HG02623 (cell line): ENCODE results near the gene MAN1B1.

Experiments
- ATAC-seq: cut with Tn5 transposase; IDR thresholded peaks from one replicate; pipeline ENCODE4 v1.9.1; 2021; ENCODE audit warnings: moderate library complexity; ENCODE audit not compliant: unreplicated experiment

MAN1B1 gene

GRCh38 chr9:137068539-137069507, 18.0 kb upstream of the MAN1B1 start:
- no peak for ATAC-seq

- ATAC-seq: no peak
These were observed 17.2 kb upstream of the MAN1B1 start for GRCh38 chr9:137069508-137070091.

GRCh38 chr9:137070201-137070905, 16.4 kb upstream of the MAN1B1 start, which contains the start of gene SAPCD2:
TSS of gene SAPCD2 (minus strand) at chr9:137070557. CDS start at chr9:137070460, 97 bp downstream.
- ATAC-seq: peak; percentile 72

DNA sequence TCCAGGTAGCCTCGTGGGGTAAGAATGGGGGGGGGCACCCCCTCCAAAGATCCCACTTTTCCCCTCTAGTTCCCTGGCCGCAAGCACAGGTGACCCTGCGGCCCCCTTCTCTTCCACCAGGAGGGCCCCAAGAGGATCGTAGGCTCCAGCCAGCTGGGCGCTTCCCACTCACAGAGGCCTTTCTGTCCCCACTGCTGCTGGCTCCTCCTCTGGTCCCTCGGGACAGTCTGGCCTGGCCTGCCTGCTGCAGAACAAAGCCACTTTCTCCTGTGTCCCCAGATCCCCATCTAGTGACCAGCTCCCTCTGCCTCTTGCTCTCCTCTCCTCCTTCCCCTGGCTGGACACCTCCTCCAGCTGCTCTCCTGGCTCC, 15.9 kb upstream of the MAN1B1 start:
- no peak for ATAC-seq

- ATAC-seq: no peak
These were observed 15.5 kb upstream of the MAN1B1 start for GRCh38 chr9:137071282-137071681.

DNA sequence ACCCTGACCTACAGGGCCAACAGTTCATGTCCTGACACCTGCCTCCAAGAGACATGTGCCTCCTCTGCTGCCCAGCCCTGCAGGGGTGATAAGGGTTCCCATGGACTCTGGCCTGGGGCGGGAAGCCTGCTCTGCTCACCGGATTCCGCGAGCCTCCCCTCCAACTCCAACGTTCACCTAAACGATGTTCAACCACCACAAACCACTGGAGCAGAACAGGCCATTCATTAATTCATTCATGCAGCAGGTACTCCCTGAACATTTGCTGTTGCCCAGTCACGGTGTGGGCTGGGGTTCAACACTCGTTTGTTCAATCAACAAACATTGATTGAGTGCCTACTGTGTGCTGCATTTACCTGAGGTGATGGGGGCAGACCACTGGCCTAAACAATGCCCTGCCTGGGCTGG, 12.8 kb upstream of the MAN1B1 start:
- ATAC-seq: no peak

DNA sequence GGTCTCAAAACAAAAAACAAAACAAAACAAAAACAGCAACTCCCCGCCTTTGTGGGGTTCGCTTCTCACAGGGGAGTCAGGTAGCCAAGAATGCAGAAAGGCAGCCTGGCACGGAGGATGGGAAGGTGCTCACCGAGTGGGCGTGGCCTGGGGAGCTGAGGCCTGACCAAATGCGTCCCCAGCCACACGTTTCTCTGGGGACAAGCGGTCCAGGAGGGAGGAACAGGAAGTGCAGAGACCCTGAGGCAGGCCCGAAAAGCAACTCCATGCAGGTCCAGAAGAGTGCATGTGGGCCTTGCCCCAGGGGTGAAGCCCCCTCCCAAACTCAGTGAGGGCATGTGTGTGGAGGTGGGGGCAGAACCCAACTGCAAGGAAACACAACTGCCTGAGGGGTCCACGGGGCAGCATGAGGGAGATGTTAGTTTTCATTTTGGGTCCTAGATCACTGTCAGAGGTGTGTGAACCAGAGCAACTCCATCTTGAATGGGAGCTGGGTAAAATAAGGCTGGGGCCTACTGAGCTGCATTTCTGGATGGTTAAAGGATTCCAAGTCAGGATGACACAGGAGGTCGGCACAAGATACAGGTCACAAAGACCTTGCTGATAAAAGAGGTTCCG, 12.0 kb upstream of the MAN1B1 start:
- ATAC-seq: no peak

DNA sequence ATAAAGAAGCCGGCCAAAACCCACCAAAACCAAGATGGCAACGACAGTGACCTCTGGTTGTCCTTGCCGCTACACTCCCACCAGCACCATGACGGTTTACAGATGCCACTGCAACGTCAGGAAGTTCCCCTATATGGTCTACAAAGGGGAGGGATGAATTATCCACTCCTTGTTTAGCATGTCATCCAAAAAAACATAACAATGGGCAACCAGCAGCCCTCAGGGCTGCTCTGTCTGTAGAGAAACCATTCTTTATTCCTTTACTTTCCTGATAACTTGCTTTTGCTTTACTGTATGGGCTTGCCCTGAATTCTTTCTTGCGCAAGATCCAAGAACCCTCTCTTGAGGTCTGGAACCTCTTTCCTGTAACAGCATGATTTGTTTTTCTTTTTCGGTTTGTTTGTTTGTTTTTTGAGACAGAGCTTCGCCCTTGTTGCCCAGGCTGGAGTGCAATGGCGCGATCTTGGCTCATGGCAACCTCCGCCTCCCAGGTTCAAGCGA, 11.5 kb upstream of the MAN1B1 start:
- no peak for ATAC-seq

DNA sequence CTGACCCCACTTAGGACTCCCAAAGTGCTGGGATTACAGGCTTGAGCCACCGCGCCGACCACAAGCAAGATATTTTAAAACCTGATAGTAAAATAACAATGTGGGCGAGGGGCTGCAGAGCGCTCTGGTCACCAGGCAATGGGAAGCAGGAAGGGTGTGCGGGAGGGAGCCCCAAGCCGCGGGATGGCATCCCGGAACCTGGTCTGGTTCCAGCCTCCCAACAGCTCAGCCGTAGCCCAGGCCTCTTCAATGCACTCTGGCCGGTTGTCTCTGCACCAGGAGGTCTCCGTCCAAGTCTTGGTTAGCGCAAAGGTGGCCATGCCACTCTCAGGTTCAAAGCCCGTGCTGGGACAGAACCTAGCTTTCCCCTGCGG, 10.2 kb upstream of the MAN1B1 start:
- no peak for ATAC-seq

DNA sequence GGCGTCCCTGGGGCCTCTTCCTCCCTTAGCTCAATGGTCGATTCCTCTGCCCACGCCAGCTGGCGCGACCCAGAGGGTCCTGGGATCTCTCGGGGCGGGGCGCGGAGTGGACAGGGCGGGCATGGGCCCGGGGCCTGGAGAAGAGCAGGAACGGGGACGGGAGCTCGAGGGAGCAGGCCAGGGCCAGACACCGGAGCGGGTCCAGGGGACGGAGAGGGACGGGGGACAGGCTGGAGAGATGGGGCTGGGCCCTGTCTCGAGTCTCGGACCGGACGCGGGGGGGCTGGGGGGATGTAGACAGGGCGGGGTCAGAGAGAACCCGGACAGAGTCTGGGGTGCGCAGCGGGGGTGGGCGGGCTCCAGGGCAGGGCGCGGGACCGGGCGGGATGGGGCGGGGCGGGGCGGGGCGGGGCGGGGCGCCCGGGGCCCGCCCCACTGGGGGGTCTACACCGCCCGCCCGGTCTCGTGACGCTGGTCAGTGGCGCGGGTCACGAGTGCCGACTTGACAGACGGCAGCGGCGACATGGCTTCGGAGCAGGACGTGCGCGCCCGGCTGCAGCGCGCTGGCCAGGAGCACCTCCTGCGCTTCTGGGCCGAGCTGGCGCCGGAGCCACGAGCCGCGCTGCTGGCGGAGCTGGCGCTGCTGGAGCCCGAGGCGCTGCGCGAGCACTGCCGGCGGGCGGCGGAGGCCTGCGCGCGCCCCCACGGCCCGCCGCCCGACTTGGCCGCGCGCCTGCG, 9.6 kb upstream of the MAN1B1 start, which contains the start of gene UAP1L1:
Gene UAP1L1, plus strand, starts transcription at position 508 of the 738 bp plus-strand sequence. Its CDS starts 16 bp downstream, at position 524.
- ATAC-seq: peak; percentile 50

GRCh38 chr9:137077758-137078693, 8.8 kb upstream of the MAN1B1 start:
- peak; percentile 17 for ATAC-seq

- no peak for ATAC-seq
These were observed 7.9 kb upstream of the MAN1B1 start for GRCh38 chr9:137078701-137079400.

DNA sequence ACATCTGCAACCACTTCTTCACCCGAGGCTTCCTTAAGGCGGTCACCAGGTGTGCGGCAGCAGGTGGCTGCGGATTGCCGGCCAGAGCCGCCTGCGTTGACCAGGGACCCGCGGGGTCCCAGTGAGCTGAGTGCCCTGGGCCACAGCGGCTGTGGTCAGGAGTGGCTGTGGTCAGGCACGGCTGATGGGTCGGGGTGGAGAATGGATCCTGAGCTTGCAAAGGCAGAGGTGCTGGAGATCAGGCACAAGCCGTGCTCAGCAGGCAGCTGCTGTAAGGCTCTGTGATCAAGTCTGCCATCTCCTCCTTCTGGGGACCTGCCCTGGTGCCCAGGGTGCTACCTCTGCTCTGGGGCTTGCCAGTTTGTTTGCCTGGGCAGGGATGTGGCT, 7.4 kb upstream of the MAN1B1 start:
- ATAC-seq: no peak

- no peak for ATAC-seq
These were observed 6.3 kb upstream of the MAN1B1 start for GRCh38 chr9:137080260-137081122.

- no peak for ATAC-seq
These were observed 4.4 kb upstream of the MAN1B1 start for GRCh38 chr9:137082222-137082924.

DNA sequence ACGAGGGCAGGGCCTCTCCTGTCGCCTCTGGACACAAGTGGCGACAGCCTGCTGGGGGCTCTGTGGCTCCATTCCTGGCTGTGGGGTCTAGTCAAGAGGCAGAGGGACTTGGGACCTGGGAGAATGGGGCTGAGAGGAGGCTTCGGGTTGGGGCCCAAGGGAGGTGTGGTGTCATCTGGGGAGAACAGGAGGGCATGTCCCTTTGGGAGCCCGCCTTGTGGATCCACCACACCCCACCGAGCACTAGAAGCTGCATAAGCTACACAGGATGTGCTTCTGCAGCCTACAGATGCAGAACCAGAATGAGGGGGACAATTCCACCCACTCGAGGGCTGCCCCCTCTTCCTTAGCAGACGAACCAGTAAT, 3.9 kb upstream of the MAN1B1 start:
- no peak for ATAC-seq

- ATAC-seq: no peak
These were observed 3.3 kb upstream of the MAN1B1 start for GRCh38 chr9:137083394-137084004.
